HG03442 (cell line): ENCODE measurements around the gene ZFX.
"Not testable (repeated sequence)": the region's sequence is repeated elsewhere in the genome, so short reads cannot be mapped to it uniquely, and the experiment has no call there.

Experiments used
- ATAC-seq: cut with Tn5 transposase; IDR thresholded peaks from one replicate; pipeline ENCODE4 v1.9.1; 2021; ENCODE audit warnings: mild to moderate bottlenecking, moderate library complexity; ENCODE audit not compliant: unreplicated experiment

ZFX gene

DNA sequence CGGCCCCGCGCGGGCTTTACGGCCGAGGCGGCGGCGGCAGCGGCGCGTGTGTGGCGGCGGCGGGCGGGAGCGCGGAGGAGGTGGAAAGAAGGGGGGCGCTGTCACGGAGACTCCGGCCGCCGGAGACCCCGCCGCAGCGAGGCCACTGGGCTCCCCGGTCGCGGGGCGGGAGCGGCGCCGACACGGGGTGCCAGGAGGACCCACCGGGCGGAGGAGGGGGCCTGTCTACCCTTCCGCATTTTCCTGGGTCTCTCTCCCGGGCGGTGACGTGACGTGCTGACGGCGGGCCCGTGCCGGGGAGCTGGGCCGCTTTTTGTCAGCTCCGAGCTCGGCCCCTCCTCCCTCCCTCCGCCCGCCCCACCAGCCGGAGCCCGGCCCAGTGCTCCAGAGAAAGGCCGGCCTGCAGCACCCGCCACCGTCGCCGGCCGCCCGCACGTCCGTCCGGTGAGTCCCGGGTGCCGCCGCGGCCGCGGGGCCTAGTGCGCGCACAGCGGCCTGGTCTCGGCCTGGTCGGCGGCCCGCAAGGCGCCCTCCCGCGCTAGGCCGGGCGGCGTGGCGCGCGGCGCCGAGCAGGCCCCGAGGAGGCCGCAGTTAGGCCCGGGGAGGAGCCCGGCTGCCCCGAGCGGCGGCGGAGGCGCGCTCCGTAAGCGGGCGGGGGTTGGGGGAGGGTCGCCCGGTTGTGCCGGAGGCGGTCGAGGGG, at the start of gene ZFX:
Gene ZFX, plus strand, starts transcription at position 379 of the 700 bp plus-strand sequence. CDS start 23,014 bp downstream, outside the sequence.
- peak; percentile 39 for ATAC-seq

DNA sequence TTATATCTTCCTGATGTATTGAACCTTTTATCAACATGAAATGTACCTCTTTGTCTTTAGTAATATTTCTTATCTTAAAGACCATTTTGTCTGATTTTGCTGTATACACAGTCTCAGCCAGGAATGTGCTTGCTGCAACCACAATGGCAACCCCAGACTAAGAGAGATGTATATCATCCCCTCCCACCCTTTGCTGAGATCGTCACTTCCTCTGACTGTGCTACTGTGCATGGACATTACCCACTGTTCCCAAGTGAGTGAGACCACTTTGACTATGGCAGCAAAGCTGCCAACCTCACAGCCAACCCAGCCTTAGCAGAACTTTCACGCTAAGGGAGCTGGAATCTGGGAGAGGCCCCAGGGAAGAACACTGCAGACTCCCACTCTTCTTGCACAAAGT, 48.8 kb upstream of the ZFX start:
- ATAC-seq = no peak

DNA sequence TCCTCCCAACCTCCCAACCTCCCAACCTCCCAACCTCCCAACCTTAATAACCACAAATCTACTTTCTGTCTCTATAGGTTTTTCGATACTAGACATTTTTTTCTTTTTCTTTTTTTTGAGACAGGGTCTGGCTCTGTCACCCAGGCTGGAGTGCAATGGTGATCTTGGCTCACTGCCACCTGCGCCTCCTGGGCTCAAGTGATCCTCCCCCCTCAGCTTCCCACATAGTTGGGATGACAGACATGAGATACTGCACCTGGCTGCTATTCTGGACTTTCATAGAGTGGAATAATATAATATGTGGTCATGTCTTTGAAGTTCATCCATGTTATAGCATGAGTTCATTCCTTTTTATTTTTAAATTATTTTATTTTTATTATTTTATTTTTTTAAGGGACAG, 39.5 kb upstream of the ZFX start:
- ATAC-seq = no peak

DNA sequence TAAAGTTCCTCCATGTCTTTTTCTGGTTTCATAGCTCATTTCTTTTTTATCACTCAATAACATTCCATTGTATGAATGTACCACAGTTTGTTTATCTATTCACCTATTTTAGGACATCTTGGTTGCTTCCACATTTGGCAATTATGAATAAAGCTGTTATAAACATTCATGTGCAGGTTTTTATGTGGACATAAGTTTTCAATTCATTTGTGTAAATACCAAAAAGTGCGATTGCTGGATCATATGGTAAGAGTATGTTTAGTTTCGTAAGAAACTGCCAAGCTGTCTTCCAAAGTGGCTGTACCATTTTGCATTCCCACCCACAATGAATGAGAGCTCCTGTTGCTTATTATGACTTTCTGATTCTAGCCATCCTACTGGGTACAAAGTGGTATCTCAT, 36.3 kb upstream of the ZFX start:
- no peak for ATAC-seq

DNA sequence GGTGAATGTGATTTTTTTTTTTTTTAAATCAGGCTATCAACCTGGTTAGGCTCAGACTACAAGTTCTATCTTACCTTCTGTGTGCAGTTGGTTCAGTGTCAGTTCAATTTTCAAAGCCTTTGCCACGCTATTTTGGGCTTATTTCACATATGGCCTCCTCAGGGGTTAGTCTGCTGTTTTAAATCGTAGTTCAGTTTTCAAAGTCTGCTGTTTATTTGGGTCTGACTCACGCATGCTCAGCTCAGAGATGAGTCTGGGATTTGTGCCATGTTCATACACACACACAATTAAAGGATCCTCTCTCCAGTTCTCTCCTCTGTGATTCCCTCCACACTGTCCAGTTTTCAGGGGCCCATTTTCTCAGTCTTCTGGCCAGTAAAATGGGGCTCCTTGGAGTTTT, 32.3 kb upstream of the ZFX start:
- no peak for ATAC-seq

DNA sequence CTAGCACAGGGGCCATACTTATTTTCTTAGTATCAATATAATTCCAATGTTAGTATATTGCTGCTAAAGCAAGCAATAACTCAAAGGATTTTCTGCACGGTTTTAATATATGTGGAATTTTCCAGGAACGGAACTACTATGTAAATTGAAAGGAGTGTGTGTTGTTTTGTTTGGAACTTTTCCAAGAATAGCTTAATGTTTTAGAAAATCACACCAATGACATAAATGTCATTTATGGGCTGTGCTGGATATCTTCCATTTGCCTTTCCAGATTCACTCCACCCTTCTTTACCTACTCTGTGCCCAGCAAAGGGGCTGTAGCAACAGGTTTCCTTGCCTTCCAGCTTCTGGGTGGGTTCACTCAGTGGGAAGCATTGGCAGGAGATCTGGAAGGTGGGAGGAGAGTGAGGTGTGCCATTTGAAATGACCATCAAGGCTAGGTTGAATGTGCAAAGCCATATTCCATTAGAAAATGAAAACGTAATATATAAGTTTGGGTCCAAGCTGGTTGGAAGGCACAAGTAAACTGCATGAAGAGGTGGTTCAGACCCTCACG, 25.2 kb upstream of the ZFX start:
- no peak for ATAC-seq

DNA sequence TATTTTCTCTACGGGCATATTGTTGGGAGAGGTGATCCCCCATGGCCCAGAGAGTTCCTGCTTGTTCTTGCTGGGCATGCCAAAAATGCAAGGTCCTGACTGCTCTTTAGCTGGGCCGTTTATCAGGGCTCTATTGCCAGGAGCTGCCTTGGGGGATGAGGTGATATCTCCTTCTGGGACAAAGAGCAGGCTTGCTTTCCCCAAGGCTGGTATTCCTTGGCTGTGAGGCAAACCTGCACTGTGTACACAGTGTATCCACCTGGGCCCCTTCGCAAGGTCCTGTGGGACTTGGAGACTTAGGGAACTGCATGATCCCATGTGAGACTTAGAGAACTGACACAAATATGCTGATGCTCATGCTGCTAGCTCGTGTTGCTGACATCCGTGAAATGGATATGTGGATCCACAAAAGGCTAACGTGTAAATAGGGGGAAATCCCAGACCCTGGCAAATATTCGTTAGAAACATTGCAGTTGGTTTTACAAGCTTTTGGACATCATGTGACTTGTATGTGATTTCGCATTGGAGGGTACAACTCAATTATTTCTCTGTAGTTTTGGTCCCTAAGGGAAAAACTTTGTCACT, 24.4 kb upstream of the ZFX start:
- no peak for ATAC-seq

DNA sequence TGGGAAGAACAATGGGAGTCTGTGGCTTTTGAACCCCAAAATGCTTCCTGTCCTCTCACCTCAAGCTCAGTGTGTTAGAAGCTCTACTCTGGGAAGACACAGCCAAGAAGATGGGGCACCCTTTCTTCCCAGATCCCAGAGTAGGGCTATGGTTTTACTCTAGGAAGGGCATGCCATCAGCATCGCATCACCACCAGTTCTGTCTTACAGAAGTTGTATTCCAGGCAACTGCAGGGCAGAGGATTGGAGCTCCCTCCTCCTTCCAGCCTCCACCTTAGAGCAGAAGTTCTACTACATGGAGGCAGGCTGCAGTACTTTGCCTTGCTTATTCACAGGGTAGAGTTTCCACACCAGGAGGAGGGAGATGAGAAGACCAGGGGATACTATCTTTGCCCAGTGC, 18.1 kb upstream of the ZFX start:
- ATAC-seq = no peak

DNA sequence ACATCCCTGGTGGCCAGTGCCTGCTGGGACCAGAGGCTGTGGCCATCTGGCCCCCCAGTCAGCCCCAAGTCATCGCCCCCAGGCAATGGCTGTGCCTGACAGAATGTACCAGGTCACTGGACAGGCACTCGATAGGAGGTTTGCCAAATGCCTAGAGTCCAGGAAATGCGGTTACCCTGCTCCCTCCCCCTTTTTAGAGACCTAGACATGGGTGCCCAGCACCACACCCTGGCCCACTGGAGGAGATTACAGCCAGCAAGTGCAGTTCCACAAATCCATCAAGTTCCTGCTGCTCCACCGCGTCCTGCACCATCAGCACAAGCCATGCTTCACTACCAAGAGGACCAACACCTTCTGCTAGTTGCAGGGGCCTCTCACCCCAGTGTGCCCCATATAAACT, 16.2 kb upstream of the ZFX start:
- ATAC-seq = no peak

DNA sequence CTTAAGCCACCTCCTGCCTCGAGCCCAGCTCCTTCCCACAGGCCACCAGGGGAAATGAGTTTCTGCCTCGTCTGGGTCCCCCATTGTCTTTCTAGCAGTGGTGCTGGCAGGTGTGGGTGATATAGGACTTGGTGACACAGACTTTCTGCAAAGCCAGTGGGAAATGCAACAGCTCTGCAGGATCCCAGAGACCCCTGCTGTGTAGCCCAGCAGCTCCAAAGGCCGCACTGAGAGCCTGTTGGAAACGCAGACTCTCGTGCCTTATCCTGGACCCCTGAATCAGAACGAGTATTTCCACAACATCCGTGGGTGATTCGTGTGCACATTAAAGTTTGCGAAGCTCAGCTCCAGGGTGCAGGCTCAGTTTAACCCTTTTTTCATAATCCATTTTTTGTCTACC, 13.8 kb upstream of the ZFX start:
- not testable (repeated sequence) for ATAC-seq

DNA sequence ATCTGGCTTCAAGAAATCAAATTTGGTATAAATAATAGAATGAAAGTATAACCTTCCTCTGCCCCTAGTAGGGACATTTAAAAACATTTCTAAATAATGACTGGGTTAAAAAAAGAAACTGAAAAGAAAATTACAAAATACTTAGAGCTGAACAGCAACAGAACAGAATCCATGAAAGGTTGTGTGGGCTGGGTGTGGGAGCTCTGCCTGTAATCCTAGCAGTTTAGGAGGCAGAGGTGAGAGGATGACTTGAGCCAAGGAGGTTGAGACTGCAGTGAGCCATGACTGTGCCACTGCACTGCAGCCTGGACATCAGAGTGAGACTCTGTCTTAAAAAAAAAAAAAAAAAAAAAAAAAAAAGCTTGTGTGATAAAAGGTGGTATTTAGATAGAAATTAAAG, 12.3 kb upstream of the ZFX start:
- ATAC-seq = no peak

DNA sequence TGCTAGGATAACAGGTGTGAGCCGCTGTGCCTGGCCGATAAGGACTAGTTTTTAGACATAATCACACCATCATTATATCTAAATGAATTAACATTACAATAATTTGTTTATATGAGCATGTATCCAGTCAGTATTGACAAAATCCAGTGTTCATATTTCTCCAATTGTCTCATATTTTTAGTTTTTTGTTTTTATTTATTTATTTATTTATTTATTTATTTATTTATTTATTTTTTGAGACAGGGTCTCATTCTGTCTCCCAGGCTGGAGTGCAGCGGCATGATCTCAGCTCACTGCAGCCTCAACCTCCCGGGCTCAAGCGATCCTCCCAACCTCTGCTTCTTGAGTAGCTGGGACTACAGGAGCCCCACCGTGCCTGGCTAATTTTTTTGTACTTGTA, 5.5 kb upstream of the ZFX start:
- not testable (repeated sequence) for ATAC-seq

DNA sequence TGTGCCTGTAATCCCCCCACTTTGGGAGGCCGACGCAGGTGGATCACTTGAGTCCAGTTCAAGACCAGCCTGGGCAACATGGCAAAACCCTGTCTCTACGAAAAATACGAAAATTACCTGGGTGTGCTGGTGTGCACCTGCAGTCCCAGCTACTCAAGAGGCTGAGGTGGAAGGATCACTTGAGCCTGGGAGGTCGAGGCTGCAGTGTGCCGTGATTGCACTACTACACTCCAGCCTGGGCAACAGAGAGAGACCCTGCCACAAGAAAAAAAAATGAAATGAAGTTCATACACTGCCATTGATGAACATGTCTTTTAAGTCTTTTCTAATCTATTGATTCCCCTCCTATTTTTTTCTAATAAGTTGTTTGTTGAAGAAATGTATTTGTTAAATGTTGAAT, 5.0 kb upstream of the ZFX start:
- ATAC-seq = no peak

DNA sequence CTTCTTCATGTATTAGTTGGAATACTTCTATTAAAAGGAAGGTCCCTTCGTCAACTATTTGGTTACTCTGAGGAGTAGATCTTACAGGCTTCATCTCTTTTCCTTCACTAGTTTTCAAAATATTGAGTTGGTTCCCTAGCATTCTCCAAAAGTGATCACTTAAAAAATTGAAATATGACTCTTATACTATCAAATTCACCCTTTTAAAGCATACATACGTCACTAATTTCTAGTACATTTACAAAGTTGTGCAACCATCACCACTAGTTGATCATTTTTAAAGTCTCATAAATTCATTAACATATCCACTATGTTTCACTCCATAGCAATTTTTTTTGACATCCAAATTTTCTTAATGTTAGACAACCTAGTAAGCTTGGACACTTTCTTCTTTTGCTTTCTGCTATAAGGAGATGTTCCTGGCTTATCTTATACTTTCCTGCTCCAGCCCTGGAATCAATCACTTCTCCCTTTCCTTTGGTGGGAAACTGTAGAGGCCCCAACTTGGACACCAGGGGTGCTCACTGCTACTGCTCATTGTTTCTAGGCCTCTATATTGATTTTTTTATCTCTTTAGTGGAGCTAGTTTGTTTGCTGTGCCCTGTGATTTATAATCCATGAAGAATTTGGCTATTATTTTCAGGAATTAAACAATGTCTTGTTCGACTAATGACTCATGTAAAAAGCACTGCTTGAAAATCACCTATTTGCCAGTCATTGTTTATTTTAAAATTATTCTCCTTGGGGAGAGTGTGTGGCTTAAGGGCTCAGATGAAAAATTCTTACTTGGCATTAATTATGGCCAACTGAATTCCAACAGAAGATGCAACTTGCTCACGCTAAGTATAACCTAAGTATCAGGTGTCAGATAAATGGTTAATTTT, 4.0 kb upstream of the ZFX start:
- no peak for ATAC-seq

DNA sequence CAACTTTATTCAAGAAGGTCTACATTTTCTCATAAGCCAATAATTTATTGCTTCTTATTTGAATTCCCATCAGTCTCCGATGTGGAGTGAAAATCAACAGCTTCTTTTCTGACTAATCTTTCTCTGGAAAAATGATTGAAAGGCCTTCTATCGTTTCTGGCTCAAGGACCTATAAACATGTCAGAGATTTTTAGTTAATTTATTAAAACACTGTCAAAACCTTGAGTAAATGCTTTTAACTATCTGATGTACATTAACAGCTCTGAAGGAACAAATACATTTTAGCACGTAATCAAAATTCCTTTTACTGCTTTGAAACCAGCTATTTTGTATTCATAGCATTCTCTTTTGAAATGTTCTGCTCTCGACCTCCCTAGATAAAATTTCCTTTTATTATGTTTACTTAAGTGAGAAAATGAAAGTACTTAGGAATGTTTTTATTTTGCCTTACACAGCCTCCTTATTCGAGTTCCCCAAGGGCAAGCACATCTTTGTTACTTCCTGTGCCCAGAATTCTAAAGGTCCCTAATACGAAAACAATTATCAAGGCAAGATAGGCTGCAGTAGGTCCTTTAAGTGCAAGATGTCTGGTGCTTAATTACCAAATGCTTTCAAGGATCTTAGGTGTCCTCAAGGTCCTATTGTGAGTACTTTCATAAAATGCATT, 3.1 kb upstream of the ZFX start:
- ATAC-seq = no peak

DNA sequence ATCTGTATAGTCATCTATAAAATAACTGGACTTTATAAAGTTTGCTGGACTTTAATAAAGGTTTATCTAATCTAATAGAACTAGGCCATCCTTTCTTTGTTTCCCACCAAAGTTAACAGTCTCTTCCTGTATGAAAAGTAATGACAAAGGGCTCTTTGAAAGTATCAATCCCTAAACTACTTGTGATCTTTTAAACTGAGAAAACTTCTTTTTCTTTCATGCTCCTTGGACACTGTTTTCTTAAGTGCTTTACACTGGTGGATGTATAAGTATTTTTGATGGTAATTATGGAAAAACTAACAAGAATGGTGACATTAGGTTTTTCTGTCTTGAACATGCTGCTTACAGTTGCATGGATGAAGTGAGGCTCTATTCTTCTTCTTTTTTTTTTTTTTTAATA, 2.4 kb upstream of the ZFX start:
- no peak for ATAC-seq

DNA sequence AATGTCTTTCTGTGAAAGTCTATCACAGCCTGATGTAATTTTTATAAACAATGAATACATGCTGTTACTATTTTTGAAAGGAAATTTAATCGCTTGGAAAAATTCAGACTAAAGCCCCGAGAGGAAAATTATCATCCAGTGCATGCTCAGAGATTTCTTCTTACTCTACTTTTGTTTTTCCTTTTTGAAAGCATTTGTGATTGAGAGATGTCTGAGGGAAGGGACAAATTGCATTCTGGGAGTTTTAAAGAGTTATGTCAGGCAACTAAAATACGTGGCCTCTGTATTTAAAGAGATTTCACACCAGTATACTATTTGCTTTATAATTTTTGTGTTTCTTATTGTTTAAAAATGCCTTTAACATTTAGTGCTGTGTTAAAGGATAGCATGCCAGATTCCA, 1.4 kb upstream of the ZFX start:
- no peak for ATAC-seq

DNA sequence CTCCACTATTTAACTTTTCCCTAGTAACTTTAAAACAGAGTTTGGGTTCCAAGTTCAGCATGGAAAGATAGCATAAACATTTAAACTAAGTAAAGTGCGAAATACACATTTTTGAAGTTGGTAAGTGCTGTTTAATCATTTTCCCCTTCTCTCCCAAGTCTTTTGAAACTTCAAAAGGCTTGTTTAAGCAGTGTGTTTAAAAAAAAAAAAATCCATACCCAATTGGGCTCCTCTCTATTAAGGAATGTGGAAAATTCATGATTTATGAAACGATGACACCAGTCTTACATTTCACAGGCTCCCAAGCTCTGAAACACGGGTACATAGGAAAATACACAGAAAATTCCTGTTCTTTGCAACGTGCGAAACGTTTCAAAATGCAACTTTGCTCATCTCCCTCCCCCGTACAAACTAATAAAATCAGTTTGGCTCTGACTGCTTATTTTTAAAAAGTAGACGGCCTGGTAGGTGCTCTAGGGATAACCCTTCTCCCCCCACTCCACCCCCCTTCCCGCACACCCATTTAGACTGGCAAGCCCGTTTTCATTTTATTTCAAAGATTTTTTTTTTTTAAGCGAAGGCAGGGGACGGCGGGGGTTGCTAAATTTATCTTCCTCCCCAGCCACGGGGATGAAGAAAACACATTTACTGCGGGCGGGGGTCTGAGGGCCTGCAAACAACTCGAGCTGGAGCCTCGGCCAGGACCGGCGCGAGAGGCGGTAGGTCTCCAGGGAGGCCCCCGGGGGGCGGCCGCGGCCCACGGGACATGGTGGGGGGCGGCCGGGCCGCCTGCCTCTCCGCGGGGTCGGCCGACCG, 786 bp upstream of the ZFX start:
- ATAC-seq = no peak

DNA sequence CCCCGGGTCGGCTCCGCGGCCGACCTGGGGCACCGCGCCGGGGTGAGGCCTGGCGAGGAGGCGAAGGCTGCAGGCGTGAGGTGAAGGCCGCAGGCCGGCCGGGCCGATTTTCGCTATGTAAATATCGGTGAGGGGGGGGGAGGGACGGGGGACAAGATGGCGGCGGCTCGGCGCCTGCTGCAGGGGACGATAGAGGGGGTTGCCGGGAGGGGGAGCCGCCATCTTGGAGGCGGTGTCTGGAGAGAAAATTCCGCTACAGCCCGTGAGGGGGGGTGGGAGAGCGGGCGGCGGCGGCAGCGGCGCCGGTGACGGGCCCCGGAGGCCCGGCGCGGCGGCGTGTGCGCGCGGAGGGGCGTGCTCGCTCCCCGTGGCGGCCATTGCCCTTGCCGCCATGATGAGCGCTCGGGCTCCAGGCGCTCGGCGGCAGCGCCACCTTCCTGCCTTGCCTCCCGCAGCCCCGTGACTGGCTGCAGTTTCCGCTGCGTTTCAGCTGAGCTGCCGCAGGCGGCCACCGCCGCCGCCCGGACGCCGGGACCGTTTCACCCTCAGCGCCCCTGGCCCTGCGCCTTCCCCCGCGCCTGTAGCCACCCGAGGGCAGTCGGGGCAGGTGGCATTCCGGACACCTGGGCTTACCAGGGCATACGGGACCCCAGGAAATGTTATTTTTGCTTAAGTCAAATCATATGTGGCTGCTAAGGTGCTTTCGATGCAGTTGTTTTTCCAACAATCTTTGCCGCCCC, 692 bp downstream of the ZFX start:
- ATAC-seq = peak; percentile 71

DNA sequence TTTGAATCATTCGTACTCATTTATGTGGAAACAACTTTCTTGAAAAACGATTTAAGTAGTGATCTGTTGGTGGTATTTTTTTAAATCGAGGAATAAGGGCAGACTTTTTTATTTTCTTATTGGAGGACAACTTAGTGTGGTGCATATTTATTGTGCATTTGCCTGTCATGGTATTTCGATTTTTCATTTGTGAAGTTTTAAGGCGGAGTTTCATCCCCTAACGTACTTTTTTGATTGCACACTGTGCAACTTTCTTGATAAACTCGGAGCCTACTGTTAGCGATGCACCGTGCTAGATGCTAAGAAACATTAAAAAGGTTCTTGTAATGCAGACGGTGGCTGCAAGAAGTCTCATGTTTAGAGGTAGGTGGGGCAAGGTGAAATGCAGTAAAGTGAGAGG, 1.4 kb downstream of the ZFX start:
- no peak for ATAC-seq
